Measurements from ENCODE around the gene SCAMP2.

The SCAMP2 gene

DNA sequence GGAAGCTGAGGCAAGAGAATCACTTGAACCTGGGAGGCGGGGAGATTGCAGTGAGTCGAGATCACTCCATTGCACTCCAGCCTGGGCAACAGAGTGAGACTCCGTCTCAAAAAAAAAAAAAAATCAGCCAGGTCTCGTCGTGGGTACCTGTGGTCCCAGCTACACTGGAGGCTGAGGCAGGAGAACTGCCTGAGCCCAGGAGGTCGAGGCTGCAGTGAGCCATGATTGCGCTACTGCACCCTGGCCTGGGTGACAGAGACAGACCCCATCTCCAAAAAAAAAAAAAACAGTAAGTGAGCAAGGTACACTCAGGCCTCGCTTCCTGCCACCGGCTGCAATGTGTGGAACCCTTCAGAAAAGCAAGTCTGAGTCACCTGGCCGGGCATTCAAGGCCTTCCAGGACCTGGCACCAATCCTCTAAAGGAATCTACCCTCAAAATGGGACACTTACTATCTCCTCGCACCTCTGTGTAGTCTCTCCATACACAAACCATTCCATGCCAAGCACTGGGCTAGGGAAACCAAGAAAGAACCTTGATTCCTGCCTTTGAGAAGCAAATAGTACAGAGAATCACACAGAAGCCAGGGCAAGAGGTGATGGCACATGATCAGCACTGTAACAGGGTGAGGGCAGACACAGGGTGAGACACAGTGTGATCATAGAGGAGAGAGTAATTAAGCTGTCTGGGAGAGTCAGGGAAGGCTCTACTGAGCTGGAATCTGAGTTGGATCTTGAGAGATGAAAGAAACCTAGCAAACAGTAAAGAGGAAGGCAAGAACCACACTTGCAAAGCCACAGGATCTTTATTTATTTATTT lies 9.7 kb downstream of the SCAMP2 start:
- TF ChIP-seq MYC (IDR thresholded peaks at IDR 0.05; ENCODE audit: low read depth, low read length) (no peak), POLR2A (IDR thresholded peaks at IDR 0.05; ENCODE audit: extremely low read depth, insufficient read length) (no peak), MAX (IDR thresholded peaks at IDR 0.05; ENCODE audit: low read depth, low read length) (no peak)
- TF ChIP-seq, protein P1, sequence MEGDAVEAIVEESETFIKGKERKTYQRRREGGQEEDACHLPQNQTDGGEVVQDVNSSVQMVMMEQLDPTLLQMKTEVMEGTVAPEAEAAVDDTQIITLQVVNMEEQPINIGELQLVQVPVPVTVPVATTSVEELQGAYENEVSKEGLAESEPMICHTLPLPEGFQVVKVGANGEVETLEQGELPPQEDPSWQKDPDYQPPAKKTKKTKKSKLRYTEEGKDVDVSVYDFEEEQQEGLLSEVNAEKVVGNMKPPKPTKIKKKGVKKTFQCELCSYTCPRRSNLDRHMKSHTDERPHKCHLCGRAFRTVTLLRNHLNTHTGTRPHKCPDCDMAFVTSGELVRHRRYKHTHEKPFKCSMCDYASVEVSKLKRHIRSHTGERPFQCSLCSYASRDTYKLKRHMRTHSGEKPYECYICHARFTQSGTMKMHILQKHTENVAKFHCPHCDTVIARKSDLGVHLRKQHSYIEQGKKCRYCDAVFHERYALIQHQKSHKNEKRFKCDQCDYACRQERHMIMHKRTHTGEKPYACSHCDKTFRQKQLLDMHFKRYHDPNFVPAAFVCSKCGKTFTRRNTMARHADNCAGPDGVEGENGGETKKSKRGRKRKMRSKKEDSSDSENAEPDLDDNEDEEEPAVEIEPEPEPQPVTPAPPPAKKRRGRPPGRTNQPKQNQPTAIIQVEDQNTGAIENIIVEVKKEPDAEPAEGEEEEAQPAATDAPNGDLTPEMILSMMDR (IDR thresholded peaks at IDR 0.05; ENCODE audit: low read depth, low read length), result no peak
- H3K4me3 ChIP-seq (ENCODE audit: low read depth, low read length), result no peak overlapping the region
- no peak for DNase-seq (ENCODE audit: low read depth)

GRCh38 chr15:74858369-74858740 lies 14.8 kb downstream of the SCAMP2 start:
- H3K4me3 ChIP-seq (ENCODE audit: low read depth, low read length), result no peak overlapping the region
- no peak for DNase-seq (ENCODE audit: low read depth)
- TF ChIP-seq POLR2A (IDR thresholded peaks at IDR 0.05; ENCODE audit: extremely low read depth, insufficient read length), result no peak
- no peak for TF ChIP-seq MAX (IDR thresholded peaks at IDR 0.05; ENCODE audit: low read depth, low read length)

- TF ChIP-seq, protein P1 (IDR thresholded peaks at IDR 0.05; ENCODE audit: low read depth, low read length), result no peak
- DNase-seq (ENCODE audit: low read depth), result no peak
- no peak overlapping the region for H3K4me3 ChIP-seq (ENCODE audit: low read depth, low read length)
Measured at GRCh38 chr15:74857671-74858368, 15.3 kb downstream of the SCAMP2 start.

DNA sequence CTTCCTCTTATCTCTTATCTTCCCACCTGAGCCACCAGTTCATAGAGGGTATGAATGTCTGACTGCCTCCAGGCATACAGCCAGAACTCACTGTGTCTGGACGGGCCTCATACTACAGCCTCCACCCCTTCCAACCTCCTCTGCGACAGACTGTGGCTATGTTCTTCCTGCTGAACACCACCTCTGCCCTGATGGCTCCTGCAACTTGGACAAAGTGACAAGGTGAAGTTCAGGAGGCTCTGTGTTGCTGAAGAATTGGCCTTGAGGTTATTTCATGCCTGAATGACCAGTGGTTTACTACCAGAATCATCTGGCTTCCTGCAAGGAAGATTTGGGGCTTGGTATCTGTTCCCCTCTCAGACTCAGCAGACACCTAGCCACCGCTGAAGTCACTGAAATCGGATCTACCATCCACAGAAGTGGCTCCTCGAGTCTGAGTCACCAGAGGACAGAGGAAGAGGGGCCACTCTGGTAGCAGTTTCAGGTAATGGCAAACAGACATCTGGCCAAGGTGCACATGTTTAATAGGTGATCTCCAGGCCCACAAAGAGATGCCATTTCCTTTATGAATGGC lies 16.0 kb downstream of the SCAMP2 start:
- DNase-seq (ENCODE audit: low read depth), result no peak
- H3K4me3 ChIP-seq (ENCODE audit: low read depth, low read length), result no peak overlapping the region

DNA sequence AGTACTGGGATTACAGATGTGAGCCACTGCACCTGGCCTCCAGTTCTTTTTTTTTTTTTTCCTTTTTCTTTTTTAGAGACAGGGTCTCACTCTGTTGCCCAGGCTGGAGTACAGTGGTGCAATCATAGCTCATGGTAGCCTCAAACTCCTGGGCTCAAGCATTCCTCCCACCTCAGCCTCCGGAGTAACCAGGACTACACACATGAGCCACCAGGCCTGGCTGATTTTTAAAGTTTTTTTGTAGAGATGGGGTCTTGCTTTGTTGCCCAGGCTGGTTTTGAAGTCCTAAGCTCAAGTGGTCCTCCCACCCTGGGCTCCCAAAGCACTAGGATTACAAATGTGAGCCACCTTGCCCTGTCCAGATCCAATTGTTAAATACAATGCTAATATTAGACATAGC lies 16.6 kb downstream of the SCAMP2 start:
- H3K4me3 ChIP-seq (ENCODE audit: low read depth, low read length), result no peak overlapping the region
- TF ChIP-seq MYC (IDR thresholded peaks at IDR 0.05; ENCODE audit: low read depth, low read length) (no peak), POLR2A (IDR thresholded peaks at IDR 0.05; ENCODE audit: extremely low read depth, insufficient read length) (no peak), MAX (IDR thresholded peaks at IDR 0.05; ENCODE audit: low read depth, low read length) (no peak)
- TF ChIP-seq, protein P1 (IDR thresholded peaks at IDR 0.05; ENCODE audit: low read depth, low read length), result no peak

More for the DNA sequence above, 16.0 kb downstream of the SCAMP2 start:
- TF ChIP-seq MAX (IDR thresholded peaks at IDR 0.05; ENCODE audit: low read depth, low read length) (no peak), MYC (IDR thresholded peaks at IDR 0.05; ENCODE audit: low read depth, low read length) (no peak), POLR2A (IDR thresholded peaks at IDR 0.05; ENCODE audit: extremely low read depth, insufficient read length) (no peak)
- TF ChIP-seq, protein P1 (IDR thresholded peaks at IDR 0.05; ENCODE audit: low read depth, low read length), result no peak

GRCh38 chr15:74855857-74856256 lies 17.3 kb downstream of the SCAMP2 start:
- no peak for DNase-seq (ENCODE audit: low read depth)
- TF ChIP-seq POLR2A (IDR thresholded peaks at IDR 0.05; ENCODE audit: extremely low read depth, insufficient read length) (no peak), MYC (IDR thresholded peaks at IDR 0.05; ENCODE audit: low read depth, low read length) (no peak), MAX (IDR thresholded peaks at IDR 0.05; ENCODE audit: low read depth, low read length) (no peak)
- TF ChIP-seq, protein P1 (IDR thresholded peaks at IDR 0.05; ENCODE audit: low read depth, low read length), result no peak
- no peak overlapping the region for H3K4me3 ChIP-seq (ENCODE audit: low read depth, low read length)

More for the DNA sequence above, 16.6 kb downstream of the SCAMP2 start:
- DNase-seq (ENCODE audit: low read depth), result no peak
